GM23338 (cell line): ENCODE results near the gene PNMA1.

Experiments
- CTCF ChIP-seq, 2 experiments: fragments of 200-600 bp in 1 of 2; sonication (generic) in 1 of 2; conservative IDR thresholded peaks; 2 replicates each; pipeline versions ENCODE4 v1.5.1 to v1.6.1; 2016 to 2017; ENCODE audit warnings: antibody characterized with exemption in 2 of 2, low read depth in 2 of 2, mild to moderate bottlenecking in 2 of 2, moderate library complexity in 1 of 2
- EZH2 ChIP-seq: fragments of 200-600 bp; sonication (generic); IDR thresholded peaks from one replicate; pipeline ENCODE4 v1.8.0; 2017; ENCODE audit warnings: antibody characterized with exemption, mild to moderate bottlenecking, low read depth; ENCODE audit not compliant: unreplicated experiment
- EZH2phosphoT487 ChIP-seq: fragments of 200-600 bp; sonication (generic); IDR thresholded peaks from one replicate; pipeline ENCODE4 v1.8.1; 2018; ENCODE audit warnings: antibody characterized with exemption; ENCODE audit not compliant: unreplicated experiment
- REST ChIP-seq: IDR thresholded peaks from one replicate; pipeline ENCODE4 v1.6.1; 2018; ENCODE audit warnings: antibody characterized with exemption; ENCODE audit not compliant: unreplicated experiment

- TF ChIP-seq CTCF (conservative IDR thresholded peaks at IDR 0.05; ENCODE audit: low read depth in 2 of 2) (no peak), EZH2 (no peak), EZH2phosphoT487 (no peak), REST (no peak)
Measured at GRCh38 chr14:73744874-73745529, 30.8 kb upstream of the PNMA1 start.
